D721Med (cell line): ENCODE results near the gene EIF1AX.

Experiments
- DNase-seq: peaks from one replicate; pipeline ENCODE4 v3.0.0; 2011; ENCODE audit warnings: low spot score; ENCODE audit not compliant: insufficient read length
- FAIRE-seq: peaks from 2 replicates; lab custom pipeline; 2011; peaks lifted over from hg19 to GRCh38; lab: Jason Lieb, UNC
- CTCF ChIP-seq: IDR thresholded peaks from 2 replicates; pipeline ENCODE4 v1.5.1; 2012; ENCODE audit warnings: mild to moderate bottlenecking, control low read depth; ENCODE audit not compliant: insufficient read depth; ENCODE audit errors: missing control alignments

EIF1AX gene

GRCh38 chrX:20124964-20125363, 16.7 kb downstream of the EIF1AX start:
- TF ChIP-seq CTCF, result no peak
- DNase-seq (no peak), FAIRE-seq (no peak)

- no peak for FAIRE-seq
- no peak for DNase-seq
- no peak for TF ChIP-seq CTCF
Measured at GRCh38 chrX:20118065-20118824, 23.4 kb downstream of the EIF1AX start.

- no peak for FAIRE-seq
- DNase-seq, result no peak
- no peak for TF ChIP-seq CTCF
Measured at GRCh38 chrX:20116577-20117240, 24.9 kb downstream of the EIF1AX start, which contains the start of gene MAP7D2. TSS of gene MAP7D2 (minus strand) at chrX:20116907. CDS start at chrX:20116879, 28 bp downstream.

GRCh38 chrX:20116087-20116576, 25.5 kb downstream of the EIF1AX start:
- DNase-seq, result no peak
- TF ChIP-seq CTCF, result no peak
- no peak for FAIRE-seq

- FAIRE-seq (no peak), DNase-seq (no peak)
- TF ChIP-seq CTCF, result no peak
Measured at GRCh38 chrX:20112022-20112774, 29.4 kb downstream of the EIF1AX start.

- DNase-seq, result no peak
- no peak for TF ChIP-seq CTCF
- no peak for FAIRE-seq
Measured at GRCh38 chrX:20111271-20111670, 30.4 kb downstream of the EIF1AX start.
